H1 (cell line): Measurements from ENCODE around the gene ARAP3. TPM values are rescaled to one million over a fixed set of nuclear protein-coding genes. Genes with fewer than 3 reads are reported as not detected.

Experiments
- TEAD4 ChIP-seq: IDR thresholded peaks from 2 replicates; pipeline ENCODE4 v1.6.1; 2012; ENCODE audit warnings: low read depth, low read length, inconsistent platforms, mixed read lengths
- polyA plus RNA-seq, 7 experiments: library from polyadenylated mRNA; depleted of rRNA in 3 of 7; stranded (reverse) in 5 of 7; unstranded in 2 of 7; fragments of >200 nt in 5 of 7; fragments of 200-250 nt in 2 of 7; gene quantifications; 1 replicate in 5 of 7; 2 replicates in 1 of 7; 4 replicates in 1 of 7; pipeline versions ENCODE4 v1.2.1 to v1.2.3, GENCODE V29; 2011 to 2013; ENCODE audit warnings: missing spikeins in 2 of 7, mixed read lengths in 2 of 7
- total RNA-seq: library from RNA; stranded (reverse); fragmentation: NEBNext Ultra II Directional; extraction: Animal tissue kit (Norgen Biotek cat#: 25700); gene quantifications from 2 replicates; pipeline ENCODE4 v1.2.1, GENCODE V29; 2021
- TF ChIP-seq, protein P1 (sequence below): fragments of 300-600 bp; sonication (generic); IDR thresholded peaks from 2 replicates; pipeline ENCODE4 v1.7.1; 2012; ENCODE audit warnings: low read length, moderate library complexity, mild to moderate bottlenecking, inconsistent platforms; ENCODE audit not compliant: insufficient replicate concordance

The ARAP3 gene
- total and polyA plus RNA-seq, 2 of the 8 experiments (the other 6 are each of a cell fraction or from before 2014, with no cell fraction given), result 14.4 to 48.6 TPM

DNA sequence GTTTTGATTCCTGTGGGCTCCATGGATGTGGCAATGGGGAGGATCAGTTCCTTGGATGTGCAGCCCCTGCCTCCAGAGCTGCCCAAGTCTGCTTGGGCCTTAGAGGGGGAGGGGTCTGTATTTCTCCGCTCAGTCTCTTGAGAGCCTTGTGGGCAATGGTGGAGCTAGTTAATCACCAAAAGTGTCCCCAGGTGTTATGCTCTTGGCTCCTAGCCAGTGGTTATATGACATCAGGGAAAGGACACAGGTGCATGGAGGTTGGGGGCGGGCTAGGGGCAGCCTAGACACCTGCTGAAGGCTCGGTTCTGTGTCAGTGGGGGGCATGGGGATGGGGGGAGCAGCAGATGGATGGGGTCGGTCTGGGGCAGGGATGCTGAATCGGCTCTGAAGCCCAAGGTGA, 12.4 kb upstream of the ARAP3 start (continued):
- TF ChIP-seq, protein P1, sequence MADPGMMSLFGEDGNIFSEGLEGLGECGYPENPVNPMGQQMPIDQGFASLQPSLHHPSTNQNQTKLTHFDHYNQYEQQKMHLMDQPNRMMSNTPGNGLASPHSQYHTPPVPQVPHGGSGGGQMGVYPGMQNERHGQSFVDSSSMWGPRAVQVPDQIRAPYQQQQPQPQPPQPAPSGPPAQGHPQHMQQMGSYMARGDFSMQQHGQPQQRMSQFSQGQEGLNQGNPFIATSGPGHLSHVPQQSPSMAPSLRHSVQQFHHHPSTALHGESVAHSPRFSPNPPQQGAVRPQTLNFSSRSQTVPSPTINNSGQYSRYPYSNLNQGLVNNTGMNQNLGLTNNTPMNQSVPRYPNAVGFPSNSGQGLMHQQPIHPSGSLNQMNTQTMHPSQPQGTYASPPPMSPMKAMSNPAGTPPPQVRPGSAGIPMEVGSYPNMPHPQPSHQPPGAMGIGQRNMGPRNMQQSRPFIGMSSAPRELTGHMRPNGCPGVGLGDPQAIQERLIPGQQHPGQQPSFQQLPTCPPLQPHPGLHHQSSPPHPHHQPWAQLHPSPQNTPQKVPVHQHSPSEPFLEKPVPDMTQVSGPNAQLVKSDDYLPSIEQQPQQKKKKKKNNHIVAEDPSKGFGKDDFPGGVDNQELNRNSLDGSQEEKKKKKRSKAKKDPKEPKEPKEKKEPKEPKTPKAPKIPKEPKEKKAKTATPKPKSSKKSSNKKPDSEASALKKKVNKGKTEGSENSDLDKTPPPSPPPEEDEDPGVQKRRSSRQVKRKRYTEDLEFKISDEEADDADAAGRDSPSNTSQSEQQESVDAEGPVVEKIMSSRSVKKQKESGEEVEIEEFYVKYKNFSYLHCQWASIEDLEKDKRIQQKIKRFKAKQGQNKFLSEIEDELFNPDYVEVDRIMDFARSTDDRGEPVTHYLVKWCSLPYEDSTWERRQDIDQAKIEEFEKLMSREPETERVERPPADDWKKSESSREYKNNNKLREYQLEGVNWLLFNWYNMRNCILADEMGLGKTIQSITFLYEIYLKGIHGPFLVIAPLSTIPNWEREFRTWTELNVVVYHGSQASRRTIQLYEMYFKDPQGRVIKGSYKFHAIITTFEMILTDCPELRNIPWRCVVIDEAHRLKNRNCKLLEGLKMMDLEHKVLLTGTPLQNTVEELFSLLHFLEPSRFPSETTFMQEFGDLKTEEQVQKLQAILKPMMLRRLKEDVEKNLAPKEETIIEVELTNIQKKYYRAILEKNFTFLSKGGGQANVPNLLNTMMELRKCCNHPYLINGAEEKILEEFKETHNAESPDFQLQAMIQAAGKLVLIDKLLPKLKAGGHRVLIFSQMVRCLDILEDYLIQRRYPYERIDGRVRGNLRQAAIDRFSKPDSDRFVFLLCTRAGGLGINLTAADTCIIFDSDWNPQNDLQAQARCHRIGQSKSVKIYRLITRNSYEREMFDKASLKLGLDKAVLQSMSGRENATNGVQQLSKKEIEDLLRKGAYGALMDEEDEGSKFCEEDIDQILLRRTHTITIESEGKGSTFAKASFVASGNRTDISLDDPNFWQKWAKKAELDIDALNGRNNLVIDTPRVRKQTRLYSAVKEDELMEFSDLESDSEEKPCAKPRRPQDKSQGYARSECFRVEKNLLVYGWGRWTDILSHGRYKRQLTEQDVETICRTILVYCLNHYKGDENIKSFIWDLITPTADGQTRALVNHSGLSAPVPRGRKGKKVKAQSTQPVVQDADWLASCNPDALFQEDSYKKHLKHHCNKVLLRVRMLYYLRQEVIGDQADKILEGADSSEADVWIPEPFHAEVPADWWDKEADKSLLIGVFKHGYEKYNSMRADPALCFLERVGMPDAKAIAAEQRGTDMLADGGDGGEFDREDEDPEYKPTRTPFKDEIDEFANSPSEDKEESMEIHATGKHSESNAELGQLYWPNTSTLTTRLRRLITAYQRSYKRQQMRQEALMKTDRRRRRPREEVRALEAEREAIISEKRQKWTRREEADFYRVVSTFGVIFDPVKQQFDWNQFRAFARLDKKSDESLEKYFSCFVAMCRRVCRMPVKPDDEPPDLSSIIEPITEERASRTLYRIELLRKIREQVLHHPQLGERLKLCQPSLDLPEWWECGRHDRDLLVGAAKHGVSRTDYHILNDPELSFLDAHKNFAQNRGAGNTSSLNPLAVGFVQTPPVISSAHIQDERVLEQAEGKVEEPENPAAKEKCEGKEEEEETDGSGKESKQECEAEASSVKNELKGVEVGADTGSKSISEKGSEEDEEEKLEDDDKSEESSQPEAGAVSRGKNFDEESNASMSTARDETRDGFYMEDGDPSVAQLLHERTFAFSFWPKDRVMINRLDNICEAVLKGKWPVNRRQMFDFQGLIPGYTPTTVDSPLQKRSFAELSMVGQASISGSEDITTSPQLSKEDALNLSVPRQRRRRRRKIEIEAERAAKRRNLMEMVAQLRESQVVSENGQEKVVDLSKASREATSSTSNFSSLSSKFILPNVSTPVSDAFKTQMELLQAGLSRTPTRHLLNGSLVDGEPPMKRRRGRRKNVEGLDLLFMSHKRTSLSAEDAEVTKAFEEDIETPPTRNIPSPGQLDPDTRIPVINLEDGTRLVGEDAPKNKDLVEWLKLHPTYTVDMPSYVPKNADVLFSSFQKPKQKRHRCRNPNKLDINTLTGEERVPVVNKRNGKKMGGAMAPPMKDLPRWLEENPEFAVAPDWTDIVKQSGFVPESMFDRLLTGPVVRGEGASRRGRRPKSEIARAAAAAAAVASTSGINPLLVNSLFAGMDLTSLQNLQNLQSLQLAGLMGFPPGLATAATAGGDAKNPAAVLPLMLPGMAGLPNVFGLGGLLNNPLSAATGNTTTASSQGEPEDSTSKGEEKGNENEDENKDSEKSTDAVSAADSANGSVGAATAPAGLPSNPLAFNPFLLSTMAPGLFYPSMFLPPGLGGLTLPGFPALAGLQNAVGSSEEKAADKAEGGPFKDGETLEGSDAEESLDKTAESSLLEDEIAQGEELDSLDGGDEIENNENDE, result no peak
- no peak for TF ChIP-seq TEAD4
- TF ChIP-seq, all 59 proteins: peak for 0
